SK-N-SH (cell line): Measurements from ENCODE around the gene GNB1L. TPM values are rescaled to one million over a fixed set of nuclear protein-coding genes. Genes with fewer than 3 reads are reported as not detected.
"Not testable (repeated sequence)": the region's sequence is repeated elsewhere in the genome, so short reads cannot be mapped to it uniquely, and the experiment has no call there.

ENCODE experiments used
- CTCF ChIA-PET: fragments of 300-600, 350-600 bp; formaldehyde crosslinking; extraction: SDS; loops from one replicate; lab custom pipeline; 2021; lab: Yijun Ruan, JAX
- POLR2A ChIA-PET: fragments of 350-600 bp; sonication (Branson Sonifier 250); formaldehyde crosslinking; extraction: SDS; loops from one replicate; lab custom pipeline; 2020; ENCODE audit warnings: antibody characterized with exemption, inconsistent platforms; lab: Yijun Ruan, JAX
- DNase-seq: peaks from one replicate; pipeline ENCODE4 v3.0.0; 2012
- H2AFZ ChIP-seq: fragments of 200-600 bp; sonication (generic); 2 replicates; pipeline ENCODE4 v1.8.1; 2016; ENCODE audit warnings: antibody characterized with exemption, mild to moderate bottlenecking, low read depth
- H3F3A ChIP-seq: fragments of 200-600 bp; sonication (generic); replicated peaks from 2 replicates; pipeline ENCODE3; 2016; ENCODE audit warnings: antibody characterized with exemption, mild to moderate bottlenecking; ENCODE audit not compliant: insufficient read depth
- H3K27ac ChIP-seq, 2 experiments: fragments of 200-500 bp in 1 of 2; fragments of 200-600 bp in 1 of 2; sonication (Bioruptor generic) in 1 of 2; sonication (generic), shearing (Covaris generic) in 1 of 2; 2 replicates each; pipeline versions ENCODE4 v1.5.1 to v1.6.1; 2014 to 2016; ENCODE audit warnings: low read depth in 2 of 2, inconsistent platforms in 1 of 2, low read length in 1 of 2, mild to moderate bottlenecking in 1 of 2, mixed read lengths in 1 of 2
- H3K27me3 ChIP-seq: fragments of 200-600 bp; sonication (generic), shearing (Covaris generic); 2 replicates; pipeline ENCODE4 v1.6.1; 2016; ENCODE audit warnings: mixed run types; ENCODE audit not compliant: insufficient read depth
- H3K36me3 ChIP-seq, 2 experiments: fragments of 200-500 bp in 1 of 2; fragments of 200-600 bp in 1 of 2; sonication (Bioruptor generic) in 1 of 2; sonication (generic) in 1 of 2; replicated peaks in 1 of 2; 2 replicates each; pipeline versions ENCODE3 to v1.5.1; 2014 to 2016; ENCODE audit warnings: low read length in 1 of 2, mild to moderate bottlenecking in 1 of 2; ENCODE audit not compliant: insufficient read depth in 2 of 2, control insufficient read depth in 1 of 2
- H3K4me1 ChIP-seq, 2 experiments: fragments of 200-500 bp in 1 of 2; fragments of 200-600 bp in 1 of 2; sonication (Bioruptor generic) in 1 of 2; sonication (generic), shearing (Covaris generic) in 1 of 2; 2 replicates each; pipeline versions ENCODE4 v1.5.1 to v1.6.1; 2014 to 2016; ENCODE audit warnings: low read depth in 1 of 2, low read length in 1 of 2, mixed run types in 1 of 2; ENCODE audit not compliant: insufficient read depth in 2 of 2, control insufficient read depth in 1 of 2
- H3K4me2 ChIP-seq: fragments of 200-600 bp; sonication (generic), shearing (Covaris generic); 2 replicates; pipeline ENCODE4 v1.6.1; 2017; ENCODE audit warnings: mixed run types
- H3K4me3 ChIP-seq, 2 experiments: fragments of 200-500 bp in 1 of 2; fragments of 200-600 bp in 1 of 2; sonication (Bioruptor generic) in 1 of 2; sonication (generic), shearing (Covaris generic) in 1 of 2; 2 replicates each; pipeline versions ENCODE4 v1.5.1 to v1.8.1; 2014 to 2016; ENCODE audit warnings: low read depth in 2 of 2, inconsistent platforms in 1 of 2, low read length in 1 of 2, mild to moderate bottlenecking in 1 of 2, mixed read lengths in 1 of 2, moderate library complexity in 1 of 2
- H3K79me2 ChIP-seq: fragments of 200-600 bp; sonication (generic); 2 replicates; pipeline ENCODE4 v1.8.1; 2017; ENCODE audit warnings: mild to moderate bottlenecking; ENCODE audit not compliant: insufficient read depth
- H3K9ac ChIP-seq: fragments of 200-600 bp; sonication (generic); 2 replicates; pipeline ENCODE4 v1.6.1; 2017; ENCODE audit warnings: mixed run types
- H3K9me2 ChIP-seq: fragments of 200-600 bp; sonication (generic); 2 replicates; pipeline ENCODE4 v1.6.1; 2017; ENCODE audit warnings: mixed run types
- H3K9me3 ChIP-seq: fragments of 200-600 bp; sonication (generic); 2 replicates; pipeline ENCODE4 v1.6.1; 2017; ENCODE audit warnings: mixed run types, mild to moderate bottlenecking, moderate library complexity
- H4K20me1 ChIP-seq: fragments of 200-600 bp; sonication (generic); 2 replicates; pipeline ENCODE4 v1.6.1; 2017; ENCODE audit warnings: mild to moderate bottlenecking, mixed run types; ENCODE audit not compliant: insufficient read depth
- ELF1 ChIP-seq: IDR thresholded peaks from 2 replicates; pipeline ENCODE4 v1.4.0; 2012
- FOSL2 ChIP-seq: IDR thresholded peaks from 2 replicates; pipeline ENCODE4 v1.4.0; 2012; ENCODE audit warnings: low read depth, mild to moderate bottlenecking, moderate library complexity, borderline replicate concordance
- FOXJ3 ChIP-seq: sonication (generic); formaldehyde crosslinking; IDR thresholded peaks from 2 replicates; pipeline ENCODE4 v1.5.1; 2020; ENCODE audit warnings: mild to moderate bottlenecking, missing genetic modification reagents
- MXI1 ChIP-seq: IDR thresholded peaks from 2 replicates; pipeline ENCODE4 v1.6.1; 2012; ENCODE audit warnings: mild to moderate bottlenecking, low read depth, low read length, improper control_type of control experiment
- POLR2AphosphoS5 ChIP-seq: IDR thresholded peaks from 2 replicates; pipeline ENCODE4 v1.6.1; 2012; ENCODE audit warnings: low read depth, low read length
- RAD21 ChIP-seq: IDR thresholded peaks from 2 replicates; pipeline ENCODE4 v1.6.1; 2012; ENCODE audit warnings: mild to moderate bottlenecking, low read length
- YY1 ChIP-seq: IDR thresholded peaks from 2 replicates; pipeline ENCODE4 v1.4.0; 2012; ENCODE audit warnings: low read depth, mild to moderate bottlenecking
- WGBS: methylation state at CpG from one replicate; pipeline ENCODE4 v1.1.6; 2017; ENCODE audit warnings: low lambda C conversion rate; 5-methylcytosine and 5-hydroxymethylcytosine counted together
- polyA plus RNA-seq, 3 experiments: library from polyadenylated mRNA; depleted of rRNA; stranded (reverse); fragments of >200 nt; gene quantifications; 2 replicates each; pipeline ENCODE4 v1.2.3, GENCODE V29; 2012
- TF ChIP-seq, protein P1 (sequence below): fragments of 200-600 bp; sonication (generic); IDR thresholded peaks from 2 replicates; pipeline ENCODE4 v1.6.1; 2017; ENCODE audit warnings: antibody characterized with exemption, mild to moderate bottlenecking, moderate library complexity
- TF ChIP-seq, protein P2 (sequence below): IDR thresholded peaks from 2 replicates; pipeline ENCODE4; 2012
- TF ChIP-seq, protein P3 (sequence below): IDR thresholded peaks from 2 replicates; pipeline ENCODE4 v1.6.1; 2012; ENCODE audit warnings: mild to moderate bottlenecking, low read depth, low read length, moderate library complexity

GNB1L gene
- polyA plus RNA-seq, 1 of the 3 experiments (the other 2 are of a cell fraction): 5.9 TPM

DNA sequence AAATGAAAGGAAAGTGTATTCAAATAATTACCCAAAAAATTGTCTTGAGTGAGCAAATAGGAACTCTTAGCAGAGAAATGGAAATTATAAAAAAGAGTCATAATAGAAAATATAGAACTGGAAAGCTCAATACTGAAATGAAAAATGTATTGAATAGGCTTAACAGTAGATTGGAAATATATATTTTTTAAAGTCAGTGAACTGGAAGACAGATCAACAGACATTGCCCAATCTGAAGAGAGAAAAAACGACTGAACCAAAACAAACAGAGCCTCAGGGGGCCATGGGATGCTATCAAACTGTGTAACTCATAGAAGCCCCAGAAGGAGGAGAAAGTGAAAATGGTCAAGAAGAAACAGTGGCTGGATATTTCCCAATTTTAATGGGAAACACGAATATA is 61.5 kb downstream of the GNB1L start (continued):
- TF ChIP-seq FOXJ3 (CRISPR knock-in tag) (no peak), YY1 (no peak), FOSL2 (no peak), ELF1 (no peak), POLR2AphosphoS5 (no peak), RAD21 (no peak), MXI1 (no peak)
- TF ChIP-seq, protein P1, sequence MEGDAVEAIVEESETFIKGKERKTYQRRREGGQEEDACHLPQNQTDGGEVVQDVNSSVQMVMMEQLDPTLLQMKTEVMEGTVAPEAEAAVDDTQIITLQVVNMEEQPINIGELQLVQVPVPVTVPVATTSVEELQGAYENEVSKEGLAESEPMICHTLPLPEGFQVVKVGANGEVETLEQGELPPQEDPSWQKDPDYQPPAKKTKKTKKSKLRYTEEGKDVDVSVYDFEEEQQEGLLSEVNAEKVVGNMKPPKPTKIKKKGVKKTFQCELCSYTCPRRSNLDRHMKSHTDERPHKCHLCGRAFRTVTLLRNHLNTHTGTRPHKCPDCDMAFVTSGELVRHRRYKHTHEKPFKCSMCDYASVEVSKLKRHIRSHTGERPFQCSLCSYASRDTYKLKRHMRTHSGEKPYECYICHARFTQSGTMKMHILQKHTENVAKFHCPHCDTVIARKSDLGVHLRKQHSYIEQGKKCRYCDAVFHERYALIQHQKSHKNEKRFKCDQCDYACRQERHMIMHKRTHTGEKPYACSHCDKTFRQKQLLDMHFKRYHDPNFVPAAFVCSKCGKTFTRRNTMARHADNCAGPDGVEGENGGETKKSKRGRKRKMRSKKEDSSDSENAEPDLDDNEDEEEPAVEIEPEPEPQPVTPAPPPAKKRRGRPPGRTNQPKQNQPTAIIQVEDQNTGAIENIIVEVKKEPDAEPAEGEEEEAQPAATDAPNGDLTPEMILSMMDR: no peak
- TF ChIP-seq, protein P2, sequence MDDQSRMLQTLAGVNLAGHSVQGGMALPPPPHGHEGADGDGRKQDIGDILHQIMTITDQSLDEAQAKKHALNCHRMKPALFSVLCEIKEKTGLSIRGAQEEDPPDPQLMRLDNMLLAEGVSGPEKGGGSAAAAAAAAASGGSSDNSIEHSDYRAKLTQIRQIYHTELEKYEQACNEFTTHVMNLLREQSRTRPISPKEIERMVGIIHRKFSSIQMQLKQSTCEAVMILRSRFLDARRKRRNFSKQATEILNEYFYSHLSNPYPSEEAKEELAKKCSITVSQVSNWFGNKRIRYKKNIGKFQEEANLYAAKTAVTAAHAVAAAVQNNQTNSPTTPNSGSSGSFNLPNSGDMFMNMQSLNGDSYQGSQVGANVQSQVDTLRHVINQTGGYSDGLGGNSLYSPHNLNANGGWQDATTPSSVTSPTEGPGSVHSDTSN: no peak
- TF ChIP-seq, protein P3, sequence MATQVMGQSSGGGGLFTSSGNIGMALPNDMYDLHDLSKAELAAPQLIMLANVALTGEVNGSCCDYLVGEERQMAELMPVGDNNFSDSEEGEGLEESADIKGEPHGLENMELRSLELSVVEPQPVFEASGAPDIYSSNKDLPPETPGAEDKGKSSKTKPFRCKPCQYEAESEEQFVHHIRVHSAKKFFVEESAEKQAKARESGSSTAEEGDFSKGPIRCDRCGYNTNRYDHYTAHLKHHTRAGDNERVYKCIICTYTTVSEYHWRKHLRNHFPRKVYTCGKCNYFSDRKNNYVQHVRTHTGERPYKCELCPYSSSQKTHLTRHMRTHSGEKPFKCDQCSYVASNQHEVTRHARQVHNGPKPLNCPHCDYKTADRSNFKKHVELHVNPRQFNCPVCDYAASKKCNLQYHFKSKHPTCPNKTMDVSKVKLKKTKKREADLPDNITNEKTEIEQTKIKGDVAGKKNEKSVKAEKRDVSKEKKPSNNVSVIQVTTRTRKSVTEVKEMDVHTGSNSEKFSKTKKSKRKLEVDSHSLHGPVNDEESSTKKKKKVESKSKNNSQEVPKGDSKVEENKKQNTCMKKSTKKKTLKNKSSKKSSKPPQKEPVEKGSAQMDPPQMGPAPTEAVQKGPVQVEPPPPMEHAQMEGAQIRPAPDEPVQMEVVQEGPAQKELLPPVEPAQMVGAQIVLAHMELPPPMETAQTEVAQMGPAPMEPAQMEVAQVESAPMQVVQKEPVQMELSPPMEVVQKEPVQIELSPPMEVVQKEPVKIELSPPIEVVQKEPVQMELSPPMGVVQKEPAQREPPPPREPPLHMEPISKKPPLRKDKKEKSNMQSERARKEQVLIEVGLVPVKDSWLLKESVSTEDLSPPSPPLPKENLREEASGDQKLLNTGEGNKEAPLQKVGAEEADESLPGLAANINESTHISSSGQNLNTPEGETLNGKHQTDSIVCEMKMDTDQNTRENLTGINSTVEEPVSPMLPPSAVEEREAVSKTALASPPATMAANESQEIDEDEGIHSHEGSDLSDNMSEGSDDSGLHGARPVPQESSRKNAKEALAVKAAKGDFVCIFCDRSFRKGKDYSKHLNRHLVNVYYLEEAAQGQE: no peak

DNA sequence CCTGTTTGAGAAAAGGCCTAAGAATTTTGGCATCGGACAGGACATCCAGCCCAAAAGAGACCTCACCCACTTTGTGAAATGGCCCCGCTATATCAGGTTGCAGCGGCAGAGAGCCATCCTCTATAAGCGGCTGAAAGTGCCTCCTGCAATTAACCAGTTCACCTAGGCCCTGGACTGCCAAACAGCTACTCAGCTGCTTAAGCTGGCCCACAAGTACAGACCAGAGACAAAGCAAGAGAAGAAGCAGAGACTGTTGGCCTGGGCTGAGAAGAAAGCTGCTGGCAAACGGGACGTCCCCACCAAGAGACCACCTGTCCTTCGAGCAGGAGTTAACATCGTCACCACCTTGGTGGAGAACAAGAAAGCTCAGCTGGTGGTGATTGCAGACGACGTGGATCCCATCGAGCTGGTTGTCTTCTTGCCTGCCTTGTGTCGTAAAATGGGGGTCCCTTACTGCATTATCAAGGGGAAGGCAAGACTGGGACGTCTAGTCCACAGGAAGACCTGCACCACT is 62.2 kb downstream of the GNB1L start:
- 93% methylated on average over 12 of the region's 13 CpGs for WGBS
- H3K79me2 ChIP-seq, H2AFZ ChIP-seq, H3K27ac ChIP-seq, H3K9ac ChIP-seq, H3K4me3 ChIP-seq, H4K20me1 ChIP-seq, DNase-seq, H3F3A ChIP-seq, H3K9me2 ChIP-seq, H3K27me3 ChIP-seq, H3K36me3 ChIP-seq, H3K4me2 ChIP-seq, H3K9me3 ChIP-seq, POLR2A ChIA-PET: not testable (repeated sequence)
- CTCF ChIA-PET: interaction anchor here (1.2 to 1.6 kb wide), 2 partner anchors 8 to 118 kb away, joined by 3 to 4 read pairs; no protein-coding TSS in a partner anchor
- H3K4me1 ChIP-seq: peaks cover 0 to 19% of the 10 kb centered on the region in 2 experiments; a peak in 1 of 4 replicates
